ENCODE measurements around the gene GPHA2.

GPHA2 gene

DNA sequence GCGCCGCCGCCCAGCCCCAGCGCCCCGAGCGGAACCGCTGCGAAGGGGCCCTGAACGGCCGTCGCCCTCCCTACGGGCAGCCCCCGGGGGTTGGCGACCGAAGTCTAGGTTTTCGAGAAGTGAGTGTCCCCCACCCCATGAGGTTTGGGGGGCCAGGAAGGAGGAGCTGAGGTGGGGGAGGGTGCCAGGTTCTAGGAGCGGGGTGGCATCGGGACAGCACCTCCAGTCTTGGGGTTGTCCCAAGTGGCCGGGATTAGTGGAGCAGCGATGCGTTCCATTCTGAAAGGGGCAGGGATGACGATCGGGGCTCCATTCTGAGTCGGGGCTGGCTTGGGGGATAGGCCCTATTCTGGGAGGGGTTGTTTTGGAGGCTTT is 10.8 kb downstream of the GPHA2 start:
- H2AFZ ChIP-seq (ENCODE audit: low read depth, low read length, severe bottlenecking): peak overlapping the region; percentile 94
- TF ChIP-seq, protein P1, sequence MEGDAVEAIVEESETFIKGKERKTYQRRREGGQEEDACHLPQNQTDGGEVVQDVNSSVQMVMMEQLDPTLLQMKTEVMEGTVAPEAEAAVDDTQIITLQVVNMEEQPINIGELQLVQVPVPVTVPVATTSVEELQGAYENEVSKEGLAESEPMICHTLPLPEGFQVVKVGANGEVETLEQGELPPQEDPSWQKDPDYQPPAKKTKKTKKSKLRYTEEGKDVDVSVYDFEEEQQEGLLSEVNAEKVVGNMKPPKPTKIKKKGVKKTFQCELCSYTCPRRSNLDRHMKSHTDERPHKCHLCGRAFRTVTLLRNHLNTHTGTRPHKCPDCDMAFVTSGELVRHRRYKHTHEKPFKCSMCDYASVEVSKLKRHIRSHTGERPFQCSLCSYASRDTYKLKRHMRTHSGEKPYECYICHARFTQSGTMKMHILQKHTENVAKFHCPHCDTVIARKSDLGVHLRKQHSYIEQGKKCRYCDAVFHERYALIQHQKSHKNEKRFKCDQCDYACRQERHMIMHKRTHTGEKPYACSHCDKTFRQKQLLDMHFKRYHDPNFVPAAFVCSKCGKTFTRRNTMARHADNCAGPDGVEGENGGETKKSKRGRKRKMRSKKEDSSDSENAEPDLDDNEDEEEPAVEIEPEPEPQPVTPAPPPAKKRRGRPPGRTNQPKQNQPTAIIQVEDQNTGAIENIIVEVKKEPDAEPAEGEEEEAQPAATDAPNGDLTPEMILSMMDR (IDR thresholded peaks at IDR 0.05; ENCODE audit: insufficient read depth, low read length, poor library complexity, severe bottlenecking): no peak
- TF ChIP-seq EZH2phosphoT487 (conservative IDR thresholded peaks at IDR 0.05; ENCODE audit: low read length): no peak

DNA sequence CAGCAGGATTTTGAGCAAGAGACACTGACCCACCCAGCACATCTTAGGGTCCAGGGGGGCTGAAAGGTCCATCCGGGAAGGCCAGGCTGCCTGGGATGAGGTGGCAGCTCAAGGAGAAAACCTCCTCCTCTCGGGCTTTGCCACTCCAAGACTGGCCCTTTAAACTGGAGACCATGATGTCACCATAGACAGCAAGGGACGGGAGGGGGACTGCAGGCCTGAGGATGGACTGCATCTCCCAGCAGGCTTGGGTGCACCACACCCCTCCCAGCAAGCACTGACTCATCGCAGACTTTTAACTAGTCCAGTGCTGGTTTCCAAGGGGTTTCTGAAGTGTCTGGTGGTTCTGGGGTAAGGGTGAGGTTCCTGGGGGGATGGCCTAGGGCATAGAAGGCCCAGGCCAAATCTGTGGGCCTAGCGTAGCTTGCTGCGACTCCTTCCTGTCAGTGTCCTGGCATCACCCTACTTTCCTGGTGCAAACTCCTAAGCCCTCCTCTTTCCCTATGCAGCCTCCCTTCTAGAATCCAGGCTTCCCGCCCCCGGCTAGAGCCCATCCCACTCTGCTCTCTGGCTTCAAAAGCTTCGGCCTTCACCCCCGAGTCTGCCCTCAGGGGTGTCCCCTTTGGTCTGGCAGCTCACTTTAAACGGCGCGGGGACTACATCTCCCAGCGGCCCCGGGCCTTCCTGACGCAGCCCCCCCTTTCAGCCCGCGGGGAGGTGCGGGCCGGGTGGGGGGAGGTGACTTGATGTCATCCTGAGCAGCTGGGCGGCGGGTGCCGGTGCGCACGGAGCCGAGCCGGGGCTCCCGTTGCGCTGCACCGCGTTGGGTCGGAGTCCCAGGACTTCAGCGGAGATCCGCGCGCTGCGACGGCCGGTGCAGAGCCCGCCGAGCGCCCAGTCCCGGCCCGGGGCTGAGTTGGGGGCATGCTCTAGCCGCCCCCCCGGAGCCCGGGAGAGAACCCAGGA is 11.5 kb downstream of the GPHA2 start, which contains the start of gene PPP2R5B:
TSS of gene PPP2R5B (plus strand) at position 746 of the 966 bp plus-strand sequence. CDS start 1,046 bp downstream, outside the sequence.
- Histone ChIP-seq H3F3A (ENCODE audit: insufficient read depth) (no peaks in the 10 kb centered on the region), H3K9ac (ENCODE audit: low read length) (peak within 1 kb of the TSS; percentile 56), H3K4me2 (ENCODE audit: low read depth, low read length, poor library complexity, severe bottlenecking) (peak within 1 kb of the TSS; percentile 74), H3K9me3 (ENCODE audit: insufficient read depth, low read length) (no peaks in the 10 kb centered on the region), H3K36me3 (ENCODE audit: low read length) (no peaks in the 10 kb centered on the region), H3K4me3 (ENCODE audit: insufficient read depth, low read length, poor library complexity, severe bottlenecking) (peak within 1 kb of the TSS; percentile 42), H3K27ac (ENCODE audit: low read depth, low read length) (no peak within 1 kb of the TSS), H3K79me2 (ENCODE audit: insufficient read depth, low read length) (no peaks in the 10 kb centered on the region), H3K27me3 (ENCODE audit: low read length) (no peaks in the 10 kb centered on the region), H3K9me2 (replicated peaks; ENCODE audit: insufficient read depth, low read length) (no peaks in the 10 kb centered on the region), H4K20me1 (ENCODE audit: low read depth, low read length) (no peaks in the 10 kb centered on the region), H2AFZ (ENCODE audit: low read depth, low read length, severe bottlenecking) (peak within 1 kb of the TSS; percentile 94)
- TF ChIP-seq, protein P1 (IDR thresholded peaks at IDR 0.05; ENCODE audit: insufficient read depth, low read length, poor library complexity, severe bottlenecking): no peak
- TF ChIP-seq EZH2phosphoT487 (conservative IDR thresholded peaks at IDR 0.05; ENCODE audit: low read length): no peak

More for the DNA sequence above, 10.8 kb downstream of the GPHA2 start:
- Histone ChIP-seq H3F3A (ENCODE audit: insufficient read depth) (no peaks in the 10 kb centered on the region), H3K4me3 (ENCODE audit: insufficient read depth, low read length, poor library complexity, severe bottlenecking) (peak overlapping the region; percentile 42), H3K27ac (ENCODE audit: low read depth, low read length) (no peak overlapping the region), H3K9me3 (ENCODE audit: insufficient read depth, low read length) (no peaks in the 10 kb centered on the region), H3K27me3 (ENCODE audit: low read length) (no peaks in the 10 kb centered on the region), H3K9ac (ENCODE audit: low read length) (peak overlapping the region; percentile 56), H3K4me2 (ENCODE audit: low read depth, low read length, poor library complexity, severe bottlenecking) (peak overlapping the region; percentile 74), H4K20me1 (ENCODE audit: low read depth, low read length) (no peaks in the 10 kb centered on the region), H3K79me2 (ENCODE audit: insufficient read depth, low read length) (no peaks in the 10 kb centered on the region), H3K36me3 (ENCODE audit: low read length) (no peaks in the 10 kb centered on the region), H3K9me2 (replicated peaks; ENCODE audit: insufficient read depth, low read length) (no peaks in the 10 kb centered on the region)

DNA sequence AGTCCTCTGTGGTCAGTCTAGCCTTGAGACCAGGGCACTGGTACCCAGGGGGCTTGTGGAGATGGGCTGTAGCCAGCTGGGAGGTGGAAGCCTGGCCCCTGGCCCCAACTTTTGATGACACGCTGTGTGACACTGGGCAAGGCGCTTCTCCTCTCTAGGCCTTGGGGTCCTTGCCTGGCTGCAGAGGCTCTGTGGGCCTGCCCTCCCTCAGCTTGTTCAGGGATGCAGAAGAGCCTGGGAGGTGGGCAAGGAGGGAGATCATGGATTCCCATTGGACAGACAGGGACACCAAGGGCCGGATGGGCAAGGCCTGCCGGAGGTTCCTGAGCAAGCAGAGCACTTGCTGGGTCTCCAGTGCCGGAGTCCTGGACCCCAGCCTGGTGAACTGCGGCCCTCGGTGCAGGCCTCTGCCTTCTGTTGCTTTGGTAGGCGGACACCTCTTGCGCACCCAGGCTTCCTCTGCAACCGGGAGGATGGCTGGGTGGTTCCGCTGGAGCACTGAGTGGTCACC is 12.5 kb downstream of the GPHA2 start:
- no peaks in the 10 kb centered on the region for H3K9me3 ChIP-seq (ENCODE audit: insufficient read depth, low read length)
- no peaks in the 10 kb centered on the region for H3K79me2 ChIP-seq (ENCODE audit: insufficient read depth, low read length)
- H3K9me2 ChIP-seq (replicated peaks; ENCODE audit: insufficient read depth, low read length): no peaks in the 10 kb centered on the region
- no peaks in the 10 kb centered on the region for H3K36me3 ChIP-seq (ENCODE audit: low read length)
- H4K20me1 ChIP-seq (ENCODE audit: low read depth, low read length): no peaks in the 10 kb centered on the region
- H3K4me3 ChIP-seq (ENCODE audit: insufficient read depth, low read length, poor library complexity, severe bottlenecking): no peak overlapping the region
- no peak overlapping the region for H2AFZ ChIP-seq (ENCODE audit: low read depth, low read length, severe bottlenecking)
- TF ChIP-seq, protein P1 (IDR thresholded peaks at IDR 0.05; ENCODE audit: insufficient read depth, low read length, poor library complexity, severe bottlenecking): no peak
- TF ChIP-seq EZH2phosphoT487 (conservative IDR thresholded peaks at IDR 0.05; ENCODE audit: low read length): no peak
- H3K27ac ChIP-seq (ENCODE audit: low read depth, low read length): no peak overlapping the region
- no peaks in the 10 kb centered on the region for H3K27me3 ChIP-seq (ENCODE audit: low read length)
- H3F3A ChIP-seq (ENCODE audit: insufficient read depth): peaks cover under 1% of the 10 kb centered on the region; the same call in 1 of the 2 replicates
- H3K4me2 ChIP-seq (ENCODE audit: low read depth, low read length, poor library complexity, severe bottlenecking): no peak overlapping the region
- no peak overlapping the region for H3K9ac ChIP-seq (ENCODE audit: low read length)

Data from SU-DHL-6 (cell line).